Panc1 (cell line): ENCODE measurements around the gene GALNT4. TPM values are rescaled to one million over a fixed set of nuclear protein-coding genes. Genes with fewer than 3 reads are reported as not detected.

ENCODE experiments used
- ATAC-seq: fragments of 200-7000 bp; cut with Tn5 transposase; 2 replicates; pipeline ENCODE4 v1.9.1; 2020; ENCODE audit warnings: mild to moderate bottlenecking, moderate library complexity
- BruUV-seq: library from RNA; stranded (reverse); fragments of 400-500 nt; replicated peaks from 2 replicates; lab custom pipeline; 2021; lab: Mats Ljungman, UMichigan
- CTCF ChIA-PET: fragments of 300-600 bp; sonication (Branson Sonifier 250); formaldehyde crosslinking; loops from one replicate; lab custom pipeline; 2022; ENCODE audit warnings: antibody characterized with exemption; lab: Charles Lee
- POLR2A ChIA-PET: fragments of 300-600 bp; sonication (Branson Sonifier 250); formaldehyde crosslinking; loops from one replicate; lab custom pipeline; 2022; ENCODE audit warnings: antibody characterized with exemption; lab: Charles Lee
- DNase-seq: peaks from one replicate; pipeline ENCODE4 v3.0.0-alpha.2; 2010; ENCODE audit warnings: low read depth, low spot score
- H3K27ac ChIP-seq: 2 replicates; pipeline ENCODE4 v1.5.1; 2011; ENCODE audit warnings: mild to moderate bottlenecking, low read length, inconsistent platforms
- H3K27me3 ChIP-seq: fragments of 200-500 bp; sonication (Bioruptor generic); 2 replicates; pipeline ENCODE4 v1.6.0; 2014; ENCODE audit warnings: low read length, inconsistent platforms; ENCODE audit not compliant: control insufficient read depth, insufficient read depth
- H3K36me3 ChIP-seq: fragments of 200-500 bp; sonication (Bioruptor generic); 2 replicates; pipeline ENCODE4 v1.5.1; 2014; ENCODE audit warnings: inconsistent platforms, mild to moderate bottlenecking, low read length, moderate library complexity; ENCODE audit not compliant: control insufficient read depth, insufficient read depth
- H3K4me1 ChIP-seq: 2 replicates; pipeline ENCODE4 v1.5.1; 2011; ENCODE audit warnings: inconsistent platforms, mild to moderate bottlenecking, low read length, moderate library complexity; ENCODE audit not compliant: control insufficient read depth, insufficient read depth
- H3K4me3 ChIP-seq, 2 experiments: 2 replicates each; pipeline ENCODE4 v1.5.1; 2011 to 2012; ENCODE audit warnings: low read depth in 2 of 2, low read length in 2 of 2, mild to moderate bottlenecking in 2 of 2, inconsistent platforms in 1 of 2, moderate library complexity in 1 of 2
- H3K9me3 ChIP-seq: fragments of 200-500 bp; sonication (Bioruptor generic); 2 replicates; pipeline ENCODE4 v1.5.1; 2014; ENCODE audit warnings: low read depth, mild to moderate bottlenecking, inconsistent platforms, low read length, moderate library complexity; ENCODE audit not compliant: control insufficient read depth, insufficient read depth
- CTCF ChIP-seq: fragments of 450-650 bp; IDR thresholded peaks from 2 replicates; pipeline ENCODE4 v1.5.1; 2017; ENCODE audit warnings: mild to moderate bottlenecking
- POLR2AphosphoS5 ChIP-seq: IDR thresholded peaks from 2 replicates; pipeline ENCODE4 v1.6.1; 2012; ENCODE audit warnings: mild to moderate bottlenecking, low read depth, low read length, moderate library complexity
- REST ChIP-seq, 2 experiments: IDR thresholded peaks; 2 replicates each; pipeline ENCODE4 v1.6.1; 2011 to 2012; ENCODE audit warnings: low read depth in 2 of 2, control low read depth in 1 of 2, low read length in 1 of 2, mild to moderate bottlenecking in 1 of 2, moderate library complexity in 1 of 2; ENCODE audit not compliant: insufficient read depth in 1 of 2
- SIN3A ChIP-seq: IDR thresholded peaks from 2 replicates; pipeline ENCODE4 v1.6.1; 2012; ENCODE audit warnings: low read depth, mild to moderate bottlenecking, low read length, moderate library complexity, borderline replicate concordance; ENCODE audit not compliant: insufficient read depth
- TCF7L2 ChIP-seq: IDR thresholded peaks from 2 replicates; pipeline ENCODE4 v1.6.1; 2011; ENCODE audit warnings: mild to moderate bottlenecking, low read depth, low read length, inconsistent platforms
- in situ Hi-C: cut with HindIII; loops from 2 replicates; pipeline ENCODE4 v1.10.0; 2016; ENCODE audit warnings: low sequenced_read_pairs, low pct_unique_long_range_greater_than_20kb
- intact Hi-C: fragments of 100-400 bp; cut with micrococcal nuclease; formaldehyde crosslinking; loops from one replicate; pipeline ENCODE4 v1.10.0; 2022; ENCODE audit not compliant: unreplicated experiment
- total RNA-seq: library from RNA; stranded (reverse); gene quantifications from one replicate; pipeline ENCODE4 v1.2.1, GENCODE V29; 2021; ENCODE audit not compliant: unreplicated experiment

GALNT4 gene
- total RNA-seq, 1 experiment from 2014 or later, result 5.1 TPM

GRCh38 chr12:89542236-89542635 is 17.6 kb upstream of the GALNT4 start:
- Histone ChIP-seq H3K27ac (no peak overlapping the region), H3K9me3 (no peaks in the 10 kb centered on the region), H3K27me3 (no peaks in the 10 kb centered on the region), H3K4me3 (no peak overlapping the region), H3K4me1 (no peaks in the 10 kb centered on the region), H3K36me3 (no peaks in the 10 kb centered on the region)
- DNase-seq (no peak), ATAC-seq (no peak)
- in situ Hi-C loops (no loop called here), intact Hi-C loops (loop anchor here (5.0 to 10.0 kb wide), 3 partner anchors 165 to 1403 kb away; partner anchors contain the start of gene ATP2B1)
- CTCF ChIA-PET, result no interaction called here
- BruUV-seq, result no TSS peak
- POLR2A ChIA-PET, result no interaction called here
- TF ChIP-seq REST (IDR thresholded peaks at IDR 0.05; ENCODE audit: insufficient read depth in 1 of 2, low read depth in 2 of 2, low read length in 1 of 2) (no peak), TCF7L2 (no peak), SIN3A (no peak), POLR2AphosphoS5 (no peak), CTCF (no peak)

- POLR2A ChIA-PET, result no interaction called here
- TF ChIP-seq REST (IDR thresholded peaks at IDR 0.05; ENCODE audit: insufficient read depth in 1 of 2, low read depth in 2 of 2, low read length in 1 of 2) (no peak), POLR2AphosphoS5 (no peak), TCF7L2 (no peak), CTCF (no peak), SIN3A (no peak)
- DNase-seq, result no peak
- ATAC-seq, result no peak
- Histone ChIP-seq H3K4me1 (no peaks in the 10 kb centered on the region), H3K27me3 (no peaks in the 10 kb centered on the region), H3K4me3 (no peak overlapping the region), H3K36me3 (no peaks in the 10 kb centered on the region), H3K9me3 (no peaks in the 10 kb centered on the region), H3K27ac (no peak overlapping the region)
- CTCF ChIA-PET, result no interaction called here
- intact Hi-C loops (loop anchor here (5.0 to 10.0 kb wide), 3 partner anchors 167 to 1404 kb away; partner anchors contain the start of gene ATP2B1), in situ Hi-C loops (no loop called here)
- BruUV-seq, result no TSS peak
Measured at GRCh38 chr12:89540586-89540985, 16.0 kb upstream of the GALNT4 start.
